ENCODE measurements around the gene PPIF. TPM values are rescaled to one million over a fixed set of nuclear protein-coding genes. Genes with fewer than 3 reads are reported as not detected.

PPIF gene
- total RNA-seq, 1 donor from 2014 or later: 16.2 TPM

- Mint-ChIP-seq H3K27me3 (ENCODE audit: low read depth) (no peaks in the 10 kb centered on the region), H3K36me3 (ENCODE audit: low read depth) (peaks cover 3% of the 10 kb centered on the region), H3K4me1 (ENCODE audit: low read depth) (peaks cover 21% of the 10 kb centered on the region), H3K9me3 (ENCODE audit: low read depth) (no peaks in the 10 kb centered on the region), H3K27ac (ENCODE audit: unreplicated experiment) (no peak overlapping the region), H3K4me3 (ENCODE audit: unreplicated experiment) (no peak overlapping the region)
- TF ChIP-seq CTCF (IDR thresholded peaks at IDR 0.05): peak; percentile 31
- DNase-seq (ENCODE audit: low spot score): peak; percentile 92
Observed at GRCh38 chr10:79385804-79386531, 38.7 kb downstream of the PPIF start.

GRCh38 chr10:79386637-79387465 lies 39.6 kb downstream of the PPIF start:
- H3K4me1 Mint-ChIP-seq (ENCODE audit: low read depth): peaks cover 12% of the 10 kb centered on the region
- peak; percentile 83 for DNase-seq (ENCODE audit: low spot score)

GRCh38 chr10:79387466-79387973 lies 40.3 kb downstream of the PPIF start:
- Mint-ChIP-seq H3K9me3 (ENCODE audit: low read depth) (no peaks in the 10 kb centered on the region), H3K27ac (ENCODE audit: unreplicated experiment) (no peak overlapping the region), H3K36me3 (ENCODE audit: low read depth) (peaks cover 6% of the 10 kb centered on the region), H3K4me3 (ENCODE audit: unreplicated experiment) (no peak overlapping the region), H3K4me1 (ENCODE audit: low read depth) (peaks cover 5% of the 10 kb centered on the region), H3K27me3 (ENCODE audit: low read depth) (no peaks in the 10 kb centered on the region)
- no peak for TF ChIP-seq CTCF (IDR thresholded peaks at IDR 0.05)
- peak; percentile 28 for DNase-seq (ENCODE audit: low spot score)

More at GRCh38 chr10:79386637-79387465, 39.6 kb downstream of the PPIF start:
- Mint-ChIP-seq H3K27me3 (ENCODE audit: low read depth) (no peaks in the 10 kb centered on the region), H3K36me3 (ENCODE audit: low read depth) (peaks cover 3% of the 10 kb centered on the region), H3K27ac (ENCODE audit: unreplicated experiment) (no peak overlapping the region), H3K9me3 (ENCODE audit: low read depth) (no peaks in the 10 kb centered on the region), H3K4me3 (ENCODE audit: unreplicated experiment) (no peak overlapping the region)
- TF ChIP-seq CTCF (IDR thresholded peaks at IDR 0.05): no peak

GRCh38 chr10:79387974-79388850 lies 40.9 kb downstream of the PPIF start:
- no peak for TF ChIP-seq CTCF (IDR thresholded peaks at IDR 0.05)
- peak; percentile 55 for DNase-seq (ENCODE audit: low spot score)
- Mint-ChIP-seq H3K36me3 (ENCODE audit: low read depth) (peaks cover 6% of the 10 kb centered on the region), H3K4me1 (ENCODE audit: low read depth) (no peaks in the 10 kb centered on the region), H3K27me3 (ENCODE audit: low read depth) (no peaks in the 10 kb centered on the region), H3K9me3 (ENCODE audit: low read depth) (no peaks in the 10 kb centered on the region), H3K27ac (ENCODE audit: unreplicated experiment) (no peak overlapping the region), H3K4me3 (ENCODE audit: unreplicated experiment) (no peak overlapping the region)
